Thyroid gland (tissue), 4 donors: ENCODE results near the gene RABEP2.

Source experiments
- POLR2A ChIP-seq, 2 donors: fragments of 450-650 bp; IDR thresholded peaks; one replicate each; pipeline ENCODE4 v1.6.1; 2017; ENCODE audit warnings: antibody characterized with exemption in 2 of 2, mild to moderate bottlenecking in 2 of 2, moderate library complexity in 1 of 2
- TF ChIP-seq, protein P1 (sequence below), 6 experiments: fragments of 200-600 bp in 3 of 6; fragments of 450-650 bp in 3 of 6; sonication (generic) in 3 of 6; IDR thresholded peaks; one replicate each; pipeline ENCODE4 v1.5.1; 2016 to 2019; ENCODE audit warnings: antibody characterized with exemption in 6 of 6, mild to moderate bottlenecking in 2 of 6, inconsistent platforms in 1 of 6, moderate library complexity in 1 of 6

DNA sequence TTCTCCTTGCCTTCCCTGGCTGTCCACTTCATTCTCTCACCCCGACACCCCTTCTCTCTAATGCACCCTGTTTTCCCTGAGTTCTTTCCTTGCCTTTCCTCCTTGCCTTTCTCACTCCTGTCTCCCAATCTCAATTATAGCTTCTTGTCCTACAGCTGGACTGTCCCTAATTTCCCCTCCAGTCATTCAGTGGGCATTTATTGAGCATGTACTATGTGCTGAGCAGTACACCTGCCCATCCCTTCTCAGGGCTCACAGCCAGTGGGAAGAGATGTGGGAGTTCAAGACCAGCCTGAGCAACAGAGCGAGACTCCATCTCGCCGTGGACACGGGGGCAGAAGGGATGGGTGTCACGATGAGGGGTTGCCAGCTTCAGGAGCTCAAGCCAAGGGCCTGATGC is 41.0 kb downstream of the RABEP2 start:
- TF ChIP-seq, protein P1, sequence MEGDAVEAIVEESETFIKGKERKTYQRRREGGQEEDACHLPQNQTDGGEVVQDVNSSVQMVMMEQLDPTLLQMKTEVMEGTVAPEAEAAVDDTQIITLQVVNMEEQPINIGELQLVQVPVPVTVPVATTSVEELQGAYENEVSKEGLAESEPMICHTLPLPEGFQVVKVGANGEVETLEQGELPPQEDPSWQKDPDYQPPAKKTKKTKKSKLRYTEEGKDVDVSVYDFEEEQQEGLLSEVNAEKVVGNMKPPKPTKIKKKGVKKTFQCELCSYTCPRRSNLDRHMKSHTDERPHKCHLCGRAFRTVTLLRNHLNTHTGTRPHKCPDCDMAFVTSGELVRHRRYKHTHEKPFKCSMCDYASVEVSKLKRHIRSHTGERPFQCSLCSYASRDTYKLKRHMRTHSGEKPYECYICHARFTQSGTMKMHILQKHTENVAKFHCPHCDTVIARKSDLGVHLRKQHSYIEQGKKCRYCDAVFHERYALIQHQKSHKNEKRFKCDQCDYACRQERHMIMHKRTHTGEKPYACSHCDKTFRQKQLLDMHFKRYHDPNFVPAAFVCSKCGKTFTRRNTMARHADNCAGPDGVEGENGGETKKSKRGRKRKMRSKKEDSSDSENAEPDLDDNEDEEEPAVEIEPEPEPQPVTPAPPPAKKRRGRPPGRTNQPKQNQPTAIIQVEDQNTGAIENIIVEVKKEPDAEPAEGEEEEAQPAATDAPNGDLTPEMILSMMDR (IDR thresholded peaks at IDR 0.05), result no peak
- TF ChIP-seq POLR2A (IDR thresholded peaks at IDR 0.05), result no peak
